ENCODE measurements around the gene SMG5. TPM values are rescaled to one million over a fixed set of nuclear protein-coding genes. Genes with fewer than 3 reads are reported as not detected.
A peak's percentile ranks its signal among the peaks of the same experiment; 100 is the strongest.

SMG5 gene
- total and polyA plus RNA-seq, 8 donors: 49.5 to 71.1 (median 54.6) TPM

GRCh38 chr1:156289857-156290256 is 7.2 kb upstream of the SMG5 start:
- H3K4me1 ChIP-seq: peaks cover 13 to 33% of the 10 kb centered on the region in 2 donors
- H3K27ac ChIP-seq: no peak overlapping the region
- H3K9me3 ChIP-seq: no peaks in the 10 kb centered on the region
- H3K4me3 ChIP-seq: no peak overlapping the region
- no peaks in the 10 kb centered on the region for H3K27me3 ChIP-seq
- H3K36me3 ChIP-seq: peaks cover 0 to 33% of the 10 kb centered on the region in 2 donors
- no peak for TF ChIP-seq CTCF (IDR thresholded peaks at IDR 0.05)
- DNase-seq (no peak), ATAC-seq (no peak)
- intact Hi-C loops (cut with DNase I): no loop called here

DNA sequence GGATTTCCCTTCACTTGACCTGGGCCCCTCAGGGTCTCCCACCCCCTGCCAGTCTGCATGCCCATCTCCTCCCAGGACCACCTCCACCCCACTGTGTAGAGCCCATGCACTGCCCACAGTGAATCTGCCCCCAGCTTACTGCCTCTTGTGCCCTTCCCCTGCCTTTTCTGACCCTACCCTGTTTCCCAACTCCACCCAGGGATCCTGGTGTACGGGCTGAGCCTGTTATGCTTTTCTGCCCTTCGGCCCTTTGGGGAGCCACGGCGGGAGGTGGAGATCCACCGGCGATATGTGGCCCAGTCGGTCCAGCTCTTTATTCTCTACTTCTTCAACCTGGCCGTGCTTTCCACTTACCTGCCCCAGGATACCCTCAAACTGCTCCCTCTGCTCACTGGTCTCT is 3.4 kb upstream of the SMG5 start:
- no peak overlapping the region for H3K27ac ChIP-seq
- peaks cover 0 to 19% of the 10 kb centered on the region in 2 donors for H3K36me3 ChIP-seq
- no peaks in the 10 kb centered on the region for H3K9me3 ChIP-seq
- no peaks in the 10 kb centered on the region for H3K27me3 ChIP-seq
- intact Hi-C loops (cut with DNase I): no loop called here
- H3K4me1 ChIP-seq: peaks cover 20 to 31% of the 10 kb centered on the region in 2 donors
- TF ChIP-seq CTCF (IDR thresholded peaks at IDR 0.05): no peak
- no peak for ATAC-seq
- DNase-seq: no peak
- H3K4me3 ChIP-seq: no peak overlapping the region

DNA sequence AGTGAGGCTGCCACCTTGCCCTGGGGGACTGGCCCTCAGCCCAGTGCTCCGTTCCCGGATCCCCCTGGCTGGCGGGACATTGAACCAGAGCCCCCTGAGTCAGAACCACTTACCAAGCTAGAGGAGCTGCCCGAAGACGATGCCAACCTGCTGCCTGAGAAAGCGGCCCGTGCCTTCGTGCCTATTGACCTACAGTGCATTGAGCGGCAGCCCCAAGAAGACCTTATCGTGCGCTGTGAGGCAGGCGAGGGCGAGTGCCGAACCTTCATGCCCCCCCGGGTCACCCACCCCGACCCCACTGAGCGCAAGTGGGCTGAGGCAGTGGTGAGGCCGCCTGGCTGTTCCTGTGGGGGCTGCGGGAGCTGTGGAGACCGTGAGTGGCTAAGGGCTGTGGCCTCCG is 2.8 kb upstream of the SMG5 start:
- ATAC-seq (no peak), DNase-seq (no peak)
- peaks cover 0 to 19% of the 10 kb centered on the region in 2 donors for H3K36me3 ChIP-seq
- H3K4me3 ChIP-seq: no peak overlapping the region
- intact Hi-C loops (cut with DNase I): no loop called here
- H3K9me3 ChIP-seq: no peaks in the 10 kb centered on the region
- H3K4me1 ChIP-seq: peaks cover 16 to 32% of the 10 kb centered on the region in 2 donors
- no peak overlapping the region for H3K27ac ChIP-seq
- TF ChIP-seq CTCF (IDR thresholded peaks at IDR 0.05): no peak
- H3K27me3 ChIP-seq: no peaks in the 10 kb centered on the region

DNA sequence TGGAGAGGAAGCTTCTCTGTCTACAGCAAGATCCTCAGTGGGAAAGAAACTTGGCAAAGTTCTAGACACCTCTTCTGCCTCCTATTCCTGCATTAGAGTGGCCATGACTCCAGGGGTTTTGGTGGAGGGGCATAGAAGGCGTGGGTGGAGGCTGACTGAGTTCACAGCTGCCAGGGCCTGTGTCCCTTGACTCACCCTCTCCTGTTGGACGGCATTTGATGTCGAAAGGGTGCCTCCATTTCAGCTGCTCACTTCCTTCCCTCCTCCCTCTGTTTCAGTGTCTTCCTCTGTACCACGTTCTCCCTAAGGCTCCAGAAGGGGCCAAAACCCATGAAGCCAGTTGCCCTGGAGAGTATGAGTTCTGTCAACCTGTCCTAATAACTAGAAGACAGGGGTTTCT is 2.1 kb upstream of the SMG5 start:
- H3K27ac ChIP-seq: no peak overlapping the region
- TF ChIP-seq CTCF (IDR thresholded peaks at IDR 0.05): no peak
- no peaks in the 10 kb centered on the region for H3K9me3 ChIP-seq
- peaks cover 16 to 36% of the 10 kb centered on the region in 2 donors for H3K4me1 ChIP-seq
- no peak for DNase-seq
- no peaks in the 10 kb centered on the region for H3K27me3 ChIP-seq
- H3K4me3 ChIP-seq: no peak overlapping the region
- peaks cover 0 to 19% of the 10 kb centered on the region in 2 donors for H3K36me3 ChIP-seq
- intact Hi-C loops (cut with DNase I): no loop called here
- ATAC-seq: no peak

GRCh38 chr1:156284112-156284511 is 1.5 kb upstream of the SMG5 start, which contains the start of gene TMEM79:
Gene TMEM79 (plus strand): TSS chr1:156284325. CDS start chr1:156285227, 902 bp downstream.
- ATAC-seq: no peak
- Histone ChIP-seq H3K4me1 (peaks cover 16 to 36% of the 10 kb centered on the region in 2 donors), H3K27ac (peak within 1 kb of the TSS; percentile 89 to 96), H3K36me3 (peaks cover 0 to 22% of the 10 kb centered on the region in 2 donors), H3K4me3 (peak within 1 kb of the TSS; percentile 81 to 83), H3K9me3 (no peaks in the 10 kb centered on the region), H3K27me3 (no peaks in the 10 kb centered on the region)
- intact Hi-C loops (cut with DNase I): no loop called here
- DNase-seq: no peak
- no peak for TF ChIP-seq CTCF (IDR thresholded peaks at IDR 0.05)
